K562 (cell line): ENCODE results near the gene DAAM1. TPM values are rescaled to one million over a fixed set of nuclear protein-coding genes. Genes with fewer than 3 reads are reported as not detected.

Experiments
- AFF1 ChIP-seq, 2 experiments: fragments of 450-650 bp; IDR thresholded peaks; 2 replicates each; pipeline ENCODE4 v1.6.1; 2018; ENCODE audit warnings: mild to moderate bottlenecking in 2 of 2, low read depth in 1 of 2; ENCODE audit not compliant: partially characterized antibody in 2 of 2
- CREM ChIP-seq: IDR thresholded peaks from 2 replicates; pipeline ENCODE4 v1.6.1; 2014; ENCODE audit warnings: antibody characterized with exemption, low read depth
- CTCF ChIP-seq, 3 experiments: IDR thresholded peaks in 2 of 3; conservative IDR thresholded peaks in 1 of 3; 2 replicates each; pipeline ENCODE4 v1.5.1; 2011 to 2012; ENCODE audit warnings: low read length in 3 of 3, mild to moderate bottlenecking in 3 of 3, control low read depth in 2 of 3, improper control_type of control experiment in 1 of 3, inconsistent platforms in 1 of 3, low read depth in 1 of 3, mixed read lengths in 1 of 3, moderate library complexity in 1 of 3; ENCODE audit not compliant: insufficient read depth in 2 of 3
- ID3 ChIP-seq, 2 experiments: fragments of 250-450 bp in 1 of 2; fragments of 450-650 bp in 1 of 2; sonication (Bioruptor Pico) in 1 of 2; IDR thresholded peaks; 2 replicates each; pipeline versions ENCODE4 v1.6.1 to v1.8.0; 2016 to 2021; ENCODE audit warnings: mild to moderate bottlenecking in 2 of 2, moderate library complexity in 2 of 2, missing compliant biosample characterization in 1 of 2, missing genetic modification characterization in 1 of 2
- JUN ChIP-seq, 2 experiments: sonication (generic) in 1 of 2; formaldehyde crosslinking in 1 of 2; IDR thresholded peaks; 2 replicates each; pipeline versions ENCODE4 v1.6.1 to v1.8.0; 2012 to 2022; ENCODE audit warnings: borderline replicate concordance in 2 of 2, mild to moderate bottlenecking in 2 of 2, improper control_type of control experiment in 1 of 2, low read depth in 1 of 2, low read length in 1 of 2, missing genetic modification reagents in 1 of 2
- MXI1 ChIP-seq: IDR thresholded peaks from 2 replicates; pipeline ENCODE4 v1.6.1; 2011; ENCODE audit warnings: low read depth, mild to moderate bottlenecking, improper control_type of control experiment, low read length
- NR2F6 ChIP-seq: fragments of 450-650 bp; formaldehyde crosslinking; IDR thresholded peaks from 2 replicates; pipeline ENCODE4 v1.4.0; 2020; ENCODE audit warnings: mild to moderate bottlenecking
- POLR2AphosphoS5 ChIP-seq: IDR thresholded peaks from 2 replicates; pipeline ENCODE4 v1.6.1; 2011; ENCODE audit warnings: mild to moderate bottlenecking, low read depth, low read length, moderate library complexity; ENCODE audit not compliant: control insufficient read depth, insufficient read depth
- POLR2G ChIP-seq: fragments of 200-400 bp; formaldehyde crosslinking; IDR thresholded peaks from 2 replicates; pipeline ENCODE4 v1.6.1; 2017; ENCODE audit warnings: low read depth, mild to moderate bottlenecking, antibody characterized with exemption, low read length, moderate library complexity
- SIX5 ChIP-seq, 2 experiments: IDR thresholded peaks; 2 replicates each; pipeline ENCODE4 v1.6.1; 2011; ENCODE audit warnings: low read length in 2 of 2, borderline replicate concordance in 1 of 2, low read depth in 1 of 2, mild to moderate bottlenecking in 1 of 2, moderate library complexity in 1 of 2; ENCODE audit not compliant: insufficient read depth in 1 of 2
- TEAD1 ChIP-seq, 2 experiments: fragments of 450-650 bp in 1 of 2; sonication (generic) in 1 of 2; formaldehyde crosslinking; IDR thresholded peaks; 2 replicates each; pipeline versions ENCODE4 v1.4.0 to v1.8.0; 2020 to 2022; ENCODE audit warnings: mild to moderate bottlenecking in 2 of 2, missing genetic modification reagents in 1 of 2
- ZBTB17 ChIP-seq: fragments of 450-650 bp; formaldehyde crosslinking; IDR thresholded peaks from 2 replicates; pipeline ENCODE4 v1.4.0; 2020; ENCODE audit warnings: mild to moderate bottlenecking
- ZBTB43 ChIP-seq: sonication (generic); formaldehyde crosslinking; IDR thresholded peaks from 2 replicates; pipeline ENCODE4 v1.8.0; 2023; ENCODE audit warnings: mild to moderate bottlenecking, missing genetic modification reagents
- ZNF140 ChIP-seq: fragments of 250-450 bp; sonication (Bioruptor Pico); IDR thresholded peaks from 2 replicates; pipeline ENCODE4 v1.8.0; 2021; ENCODE audit warnings: moderate library complexity, mild to moderate bottlenecking, inconsistent platforms
- polyA plus RNA-seq, 8 experiments: library from polyadenylated mRNA; depleted of rRNA in 4 of 8; stranded (reverse) in 5 of 8; unstranded in 3 of 8; fragments of >200 nt; fragmentation: Nextera tagmentation in 2 of 8; fragmentation: Illumina TruSeq in 1 of 8; extraction: Ambion mirVana in 2 of 8; extraction: Trizol in 1 of 8; gene quantifications; 2 replicates each; pipeline versions ENCODE4 v1.2.1 to v1.2.3, GENCODE V29; 2011 to 2014; ENCODE audit warnings: inconsistent platforms in 1 of 8, missing spikeins in 1 of 8
- total RNA-seq, 7 experiments: library from RNA; depleted of rRNA in 6 of 7; stranded (reverse); fragments of >200 nt in 6 of 7; fragmentation: Illumina TruSeq in 2 of 7; extraction: Trizol in 2 of 7; gene quantifications; 2 replicates each; pipeline versions ENCODE4 v1.2.1 to v1.2.3, GENCODE V29; 2011 to 2021; ENCODE audit warnings: low replicate concordance in 1 of 7

The DAAM1 gene
- total and polyA plus RNA-seq, 9 of the 15 experiments (the other 6 are each of a cell fraction or from before 2014, with no cell fraction given), result 3.6 to 11.6 (median 6.7) TPM

GRCh38 chr14:59188461-59189090 is at the start of gene DAAM1 (continued):
- TF ChIP-seq CTCF (IDR thresholded peaks at IDR 0.05 in 2 of 3, conservative IDR thresholded peaks at IDR 0.05 in 1 of 3; ENCODE audit: insufficient read depth in 2 of 3, low read depth in 1 of 3, low read length in 3 of 3) (no peak), ZBTB43 (0 out of 2 replicates have a peak, but pooled peaks have one; percentile 16), JUN (IDR thresholded peaks at IDR 0.05; ENCODE audit: borderline replicate concordance, low read depth, low read length) (peak; percentile 29; the same call in 1 of the 2 replicates), JUN (CRISPR knock-in tag; IDR thresholded peaks at IDR 0.05; ENCODE audit: borderline replicate concordance) (no peak), POLR2G (peak; percentile 73), TEAD1 (CRISPR knock-in tag; IDR thresholded peaks at IDR 0.05) (0 out of 4 replicates have a peak, but pooled peaks of 1 of the 2 experiments have one; percentile 19), SIX5 (IDR thresholded peaks at IDR 0.05; ENCODE audit: borderline replicate concordance in 1 of 2, insufficient read depth in 1 of 2, low read depth in 1 of 2, low read length in 2 of 2) (peak; percentile 60 to 64; a peak in 3 of 4 replicates), ZNF140 (CRISPR knock-in tag) (no peak), AFF1 (IDR thresholded peaks at IDR 0.05; ENCODE audit: low read depth in 1 of 2, partially characterized antibody in 2 of 2) (peak in 1 of 2 experiments; percentile 94), POLR2AphosphoS5 (peak; percentile 20; the same call in 1 of the 2 replicates), CREM (peak; percentile 29; the same call in 1 of the 2 replicates), ID3 (CRISPR knock-in tag; IDR thresholded peaks at IDR 0.05) (no peak), ID3 (tag; IDR thresholded peaks at IDR 0.05) (peak; percentile 37; the same call in 1 of the 2 replicates), ZBTB17 (CRISPR knock-in tag) (no peak), MXI1 (no peak), NR2F6 (CRISPR knock-in tag) (no peak)
